Uterus (tissue), 4 donors: ENCODE results near the gene PRSS21. TPM values are rescaled to one million over a fixed set of nuclear protein-coding genes. Genes with fewer than 3 reads are reported as not detected.

Experiments
- DNase-seq, 2 donors: peaks; one replicate each; pipeline ENCODE4 v3.0.0-alpha.2; 2019 to 2020
- H3K27ac ChIP-seq, 2 donors: fragments of 200-600 bp; sonication (generic); 1 replicate in 1 of 2; 2 replicates in 1 of 2; pipeline ENCODE4 v1.5.1; 2016 to 2018
- H3K27me3 ChIP-seq, 2 donors: fragments of 200-600 bp; sonication (generic); one replicate each; pipeline ENCODE4 v1.5.1; 2018 to 2019; ENCODE audit warnings: control low read depth in 1 of 2
- H3K36me3 ChIP-seq, 2 donors: fragments of 200-600 bp; sonication (generic); one replicate each; pipeline ENCODE4 v1.5.1; 2019; ENCODE audit warnings: control low read depth in 1 of 2
- H3K4me1 ChIP-seq, 2 donors: fragments of 200-600 bp; sonication (generic); one replicate each; pipeline ENCODE4 v1.5.1; 2018 to 2019; ENCODE audit warnings: control low read depth in 1 of 2
- H3K4me3 ChIP-seq, 2 donors: fragments of 200-600 bp; sonication (generic); 1 replicate in 1 of 2; 2 replicates in 1 of 2; pipeline ENCODE4 v1.5.1; 2018 to 2019; ENCODE audit warnings: mild to moderate bottlenecking in 1 of 2
- H3K9me3 ChIP-seq, 2 donors: fragments of 200-600 bp; sonication (generic); one replicate each; pipeline ENCODE4 v1.5.1; 2019; ENCODE audit warnings: control low read depth in 1 of 2
- CTCF ChIP-seq, 4 experiments: fragments of 200-600 bp in 2 of 4; fragments of 450-650 bp in 2 of 4; sonication (generic) in 2 of 4; IDR thresholded peaks; one replicate each; pipeline ENCODE4 v1.5.1; 2016 to 2019; ENCODE audit warnings: antibody characterized with exemption in 4 of 4, mild to moderate bottlenecking in 2 of 4, moderate library complexity in 1 of 4
- POLR2A ChIP-seq, 2 donors: fragments of 450-650 bp; IDR thresholded peaks; one replicate each; pipeline ENCODE4 v1.6.1; 2016; ENCODE audit warnings: antibody characterized with exemption in 2 of 2, mild to moderate bottlenecking in 1 of 2, moderate library complexity in 1 of 2
- intact Hi-C: fragments of 100-400 bp; cut with DNase I; formaldehyde crosslinking; loops from one replicate; pipeline ENCODE4 v1.15.1; 2023; ENCODE audit warnings: low total_unique reads
- total RNA-seq, 4 donors: library from RNA; depleted of rRNA in 3 of 4; stranded (reverse); fragments of >200 nt in 3 of 4; gene quantifications; one replicate each; pipeline versions ENCODE4 v1.1.0 to v1.2.4, GENCODE V29; 2014 to 2023
- donor health status: DM: yes; HTN: yes; CAD: no.

The PRSS21 gene
- total RNA-seq, 4 donors from 2014 or later, result not detected

- H3K4me1 ChIP-seq, result no peaks in the 10 kb centered on the region
- no peak for DNase-seq
- intact Hi-C loops, result no loop called here
- H3K4me3 ChIP-seq, result no peak overlapping the region
- TF ChIP-seq POLR2A (IDR thresholded peaks at IDR 0.05) (no peak), CTCF (IDR thresholded peaks at IDR 0.05) (no peak)
- H3K36me3 ChIP-seq, result no peaks in the 10 kb centered on the region
- no peak overlapping the region for H3K27ac ChIP-seq
- no peaks in the 10 kb centered on the region for H3K9me3 ChIP-seq
- no peaks in the 10 kb centered on the region for H3K27me3 ChIP-seq
These were observed 13.3 kb downstream of the PRSS21 start for GRCh38 chr16:2830355-2830695.

GRCh38 chr16:2831203-2831602 is 14.2 kb downstream of the PRSS21 start:
- H3K27me3 ChIP-seq, result no peaks in the 10 kb centered on the region
- H3K27ac ChIP-seq, result no peak overlapping the region
- no peaks in the 10 kb centered on the region for H3K36me3 ChIP-seq
- no peaks in the 10 kb centered on the region for H3K9me3 ChIP-seq
- no peak overlapping the region for H3K4me3 ChIP-seq
- no peak for TF ChIP-seq CTCF (IDR thresholded peaks at IDR 0.05)
- no peak for TF ChIP-seq POLR2A (IDR thresholded peaks at IDR 0.05)
- DNase-seq, result no peak
- H3K4me1 ChIP-seq, result no peaks in the 10 kb centered on the region
- intact Hi-C loops, result no loop called here

GRCh38 chr16:2833776-2834175 is 16.7 kb downstream of the PRSS21 start:
- H3K36me3 ChIP-seq, result no peaks in the 10 kb centered on the region
- H3K27ac ChIP-seq, result no peak overlapping the region
- TF ChIP-seq CTCF (IDR thresholded peaks at IDR 0.05), result no peak
- no peak for TF ChIP-seq POLR2A (IDR thresholded peaks at IDR 0.05)
- no peaks in the 10 kb centered on the region for H3K27me3 ChIP-seq
- intact Hi-C loops, result no loop called here
- no peaks in the 10 kb centered on the region for H3K4me1 ChIP-seq
- DNase-seq, result no peak
- no peaks in the 10 kb centered on the region for H3K9me3 ChIP-seq
- no peak overlapping the region for H3K4me3 ChIP-seq

GRCh38 chr16:2834968-2835367 is 17.9 kb downstream of the PRSS21 start:
- no peaks in the 10 kb centered on the region for H3K27me3 ChIP-seq
- no peaks in the 10 kb centered on the region for H3K4me1 ChIP-seq
- no peak overlapping the region for H3K4me3 ChIP-seq
- intact Hi-C loops, result no loop called here
- DNase-seq, result no peak
- TF ChIP-seq CTCF (IDR thresholded peaks at IDR 0.05), result no peak
- TF ChIP-seq POLR2A (IDR thresholded peaks at IDR 0.05), result no peak
- no peaks in the 10 kb centered on the region for H3K36me3 ChIP-seq
- no peak overlapping the region for H3K27ac ChIP-seq
- no peaks in the 10 kb centered on the region for H3K9me3 ChIP-seq

GRCh38 chr16:2835638-2836493 is 18.8 kb downstream of the PRSS21 start:
- no peak overlapping the region for H3K27ac ChIP-seq
- DNase-seq, result no peak
- no peaks in the 10 kb centered on the region for H3K4me1 ChIP-seq
- no peaks in the 10 kb centered on the region for H3K36me3 ChIP-seq
- H3K27me3 ChIP-seq, result no peaks in the 10 kb centered on the region
- intact Hi-C loops, result no loop called here
- H3K4me3 ChIP-seq, result no peak overlapping the region
- no peak for TF ChIP-seq CTCF (IDR thresholded peaks at IDR 0.05)
- no peak for TF ChIP-seq POLR2A (IDR thresholded peaks at IDR 0.05)
- no peaks in the 10 kb centered on the region for H3K9me3 ChIP-seq
